H1 (cell line): ENCODE results near the gene SLC7A8. TPM values are rescaled to one million over a fixed set of nuclear protein-coding genes. Genes with fewer than 3 reads are reported as not detected.

Source experiments
- BRCA1 ChIP-seq: IDR thresholded peaks from 2 replicates; pipeline ENCODE4 v1.6.1; 2012; ENCODE audit warnings: low read depth, low read length, improper control_type of control experiment
- CBX5 ChIP-seq: fragments of 300-800, 300-1000 bp; sonication (generic); IDR thresholded peaks from 2 replicates; pipeline ENCODE4 v1.7.1; 2016; ENCODE audit warnings: antibody characterized with exemption, low read length, low read depth
- CHD7 ChIP-seq: fragments of 300-600 bp; sonication (generic); IDR thresholded peaks from 2 replicates; pipeline ENCODE4 v1.7.1; 2012; ENCODE audit warnings: low read length, moderate library complexity, mild to moderate bottlenecking, inconsistent platforms; ENCODE audit not compliant: insufficient replicate concordance
- E2F6 ChIP-seq: IDR thresholded peaks from 2 replicates; pipeline ENCODE4 v1.6.1; 2012; ENCODE audit warnings: inconsistent platforms
- EP300 ChIP-seq, 2 experiments: IDR thresholded peaks; 1 replicate in 1 of 2; 2 replicates in 1 of 2; pipeline ENCODE4 v1.6.1; 2011 to 2012; ENCODE audit warnings: low read depth in 2 of 2, low read length in 2 of 2, mild to moderate bottlenecking in 2 of 2, borderline replicate concordance in 1 of 2, inconsistent platforms in 1 of 2, moderate library complexity in 1 of 2
- FOSL1 ChIP-seq: IDR thresholded peaks from 2 replicates; pipeline ENCODE4 v1.6.1; 2011; ENCODE audit warnings: mild to moderate bottlenecking, low read depth, low read length, moderate library complexity; ENCODE audit not compliant: insufficient read depth
- MAFK ChIP-seq: IDR thresholded peaks from 2 replicates; pipeline ENCODE4 v1.6.1; 2012; ENCODE audit warnings: low read depth, mild to moderate bottlenecking, improper control_type of control experiment, low read length
- RAD21 ChIP-seq, 2 experiments: IDR thresholded peaks in 1 of 2; conservative IDR thresholded peaks in 1 of 2; 2 replicates each; pipeline ENCODE4 v1.6.1; 2011; ENCODE audit warnings: low read depth in 2 of 2, low read length in 2 of 2, improper control_type of control experiment in 1 of 2, inconsistent platforms in 1 of 2, mild to moderate bottlenecking in 1 of 2, moderate library complexity in 1 of 2
- SRF ChIP-seq: IDR thresholded peaks from 2 replicates; pipeline ENCODE4 v1.6.1; 2011; ENCODE audit warnings: mild to moderate bottlenecking, low read depth, low read length, moderate library complexity
- TCF12 ChIP-seq: IDR thresholded peaks from 2 replicates; pipeline ENCODE4 v1.6.1; 2011; ENCODE audit warnings: low read depth, mild to moderate bottlenecking, low read length
- polyA plus RNA-seq, 7 experiments: library from polyadenylated mRNA; depleted of rRNA in 3 of 7; stranded (reverse) in 5 of 7; unstranded in 2 of 7; fragments of >200 nt in 5 of 7; fragments of 200-250 nt in 2 of 7; gene quantifications; 1 replicate in 5 of 7; 2 replicates in 1 of 7; 4 replicates in 1 of 7; pipeline versions ENCODE4 v1.2.1 to v1.2.3, GENCODE V29; 2011 to 2013; ENCODE audit warnings: missing spikeins in 2 of 7, mixed read lengths in 2 of 7
- total RNA-seq: library from RNA; stranded (reverse); fragmentation: NEBNext Ultra II Directional; extraction: Animal tissue kit (Norgen Biotek cat#: 25700); gene quantifications from 2 replicates; pipeline ENCODE4 v1.2.1, GENCODE V29; 2021

SLC7A8 gene
- total and polyA plus RNA-seq, 2 of the 8 experiments (the other 6 are each of a cell fraction or from before 2014, with no cell fraction given), result 182 to 204 TPM

DNA sequence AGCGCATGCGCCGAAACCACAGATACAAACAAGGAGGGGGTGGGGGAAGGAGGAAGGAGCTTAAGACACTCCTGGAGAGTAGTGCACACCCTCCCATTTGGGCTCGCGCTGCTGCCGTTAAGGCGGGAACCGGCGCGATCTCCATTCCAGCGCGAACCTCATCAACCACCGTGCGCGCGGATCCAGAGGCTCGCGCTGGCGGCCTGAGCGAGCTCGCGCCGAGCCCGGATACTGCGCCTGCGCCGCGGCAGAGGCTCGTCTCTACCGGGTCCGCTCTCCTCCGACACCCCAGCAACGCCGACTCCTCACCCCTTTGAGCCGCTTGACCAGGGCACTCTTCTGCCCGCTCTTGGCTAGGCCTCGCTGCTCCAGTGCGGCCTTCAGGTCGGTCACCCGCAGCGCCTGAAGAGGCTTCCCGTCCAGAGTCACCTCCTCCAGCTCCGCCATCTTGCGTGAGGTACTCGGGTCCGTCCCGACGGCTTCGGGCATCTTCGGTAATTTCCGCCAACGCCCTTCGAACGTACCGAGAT is 88.7 kb downstream of the SLC7A8 start, which contains the start of gene ACIN1 (continued):
- no peak for TF ChIP-seq CHD7
- TF ChIP-seq CBX5, result no peak
- no peak for TF ChIP-seq MAFK
- no peak for TF ChIP-seq EP300 (IDR thresholded peaks at IDR 0.05; ENCODE audit: borderline replicate concordance in 1 of 2, low read depth in 2 of 2, low read length in 2 of 2)
- no peak for TF ChIP-seq RAD21 (IDR thresholded peaks at IDR 0.05 in 1 of 2, conservative IDR thresholded peaks at IDR 0.05 in 1 of 2; ENCODE audit: low read depth in 2 of 2, low read length in 2 of 2)
- peak; percentile 43 for TF ChIP-seq E2F6
- no peak for TF ChIP-seq BRCA1
- no peak for TF ChIP-seq TCF12
- no peak for TF ChIP-seq FOSL1
- TF ChIP-seq SRF, result no peak
